ENCODE data around the gene RALGDS. TPM values are rescaled to one million over a fixed set of nuclear protein-coding genes. Genes with fewer than 3 reads are reported as not detected.

Gene RALGDS
- total and polyA plus RNA-seq, 2 experiments from 2014 or later: 50.4 to 58.3 TPM

GRCh38 chr9:133137451-133138231 lies 16.6 kb upstream of the RALGDS start:
- no peak for TF ChIP-seq CTCF (IDR thresholded peaks at IDR 0.05; ENCODE audit: low read depth, low read length)
- Histone ChIP-seq H3K4me1 (ENCODE audit: low read depth) (peaks cover 17% of the 10 kb centered on the region), H3K27me3 (no peaks in the 10 kb centered on the region), H3K27ac (no peak overlapping the region), H3K9me3 (ENCODE audit: low read depth) (no peaks in the 10 kb centered on the region), H3K36me3 (no peaks in the 10 kb centered on the region), H3K4me3 (no peak overlapping the region)
- DNase-seq (ENCODE audit: low read depth in 1 of 2, low spot score in 1 of 2): no peak

- Histone ChIP-seq H3K36me3 (no peaks in the 10 kb centered on the region), H3K9me3 (ENCODE audit: low read depth) (no peaks in the 10 kb centered on the region), H3K27ac (peak overlapping the region; percentile 54), H3K27me3 (no peaks in the 10 kb centered on the region), H3K4me3 (no peak overlapping the region), H3K4me1 (ENCODE audit: low read depth) (peaks cover 17% of the 10 kb centered on the region)
- peak in 1 of 2 donors; percentile 80 for DNase-seq (ENCODE audit: low read depth in 1 of 2, low spot score in 1 of 2)
- TF ChIP-seq CTCF (IDR thresholded peaks at IDR 0.05; ENCODE audit: low read depth, low read length): no peak
Measured at GRCh38 chr9:133135146-133135745, 14.2 kb upstream of the RALGDS start.

GRCh38 chr9:133134388-133135145 lies 13.5 kb upstream of the RALGDS start:
- no peak for DNase-seq (ENCODE audit: low read depth in 1 of 2, low spot score in 1 of 2)
- TF ChIP-seq CTCF (IDR thresholded peaks at IDR 0.05; ENCODE audit: low read depth, low read length): no peak
- H3K4me1 ChIP-seq (ENCODE audit: low read depth): peaks cover 11% of the 10 kb centered on the region
- no peaks in the 10 kb centered on the region for H3K36me3 ChIP-seq
- H3K4me3 ChIP-seq: no peak overlapping the region
- H3K27me3 ChIP-seq: no peaks in the 10 kb centered on the region
- H3K9me3 ChIP-seq (ENCODE audit: low read depth): no peaks in the 10 kb centered on the region
- H3K27ac ChIP-seq: peak overlapping the region; percentile 54

- H3K27me3 ChIP-seq: no peaks in the 10 kb centered on the region
- H3K4me3 ChIP-seq: no peak overlapping the region
- TF ChIP-seq CTCF (IDR thresholded peaks at IDR 0.05; ENCODE audit: low read depth, low read length): no peak
- no peaks in the 10 kb centered on the region for H3K9me3 ChIP-seq (ENCODE audit: low read depth)
- DNase-seq (ENCODE audit: low read depth in 1 of 2, low spot score in 1 of 2): peak; percentile 48 to 96
- H3K4me1 ChIP-seq (ENCODE audit: low read depth): peaks cover 11% of the 10 kb centered on the region
- H3K36me3 ChIP-seq: no peaks in the 10 kb centered on the region
- peak overlapping the region; percentile 54 for H3K27ac ChIP-seq
Measured at GRCh38 chr9:133133681-133134387, 12.8 kb upstream of the RALGDS start.

- H3K27ac ChIP-seq: no peak overlapping the region
- H3K4me1 ChIP-seq (ENCODE audit: low read depth): peaks cover 22% of the 10 kb centered on the region
- TF ChIP-seq CTCF (IDR thresholded peaks at IDR 0.05; ENCODE audit: low read depth, low read length): no peak
- DNase-seq (ENCODE audit: low read depth in 1 of 2, low spot score in 1 of 2): no peak
- H3K9me3 ChIP-seq (ENCODE audit: low read depth): no peaks in the 10 kb centered on the region
- H3K27me3 ChIP-seq: no peaks in the 10 kb centered on the region
- H3K36me3 ChIP-seq: no peaks in the 10 kb centered on the region
- H3K4me3 ChIP-seq: no peak overlapping the region
Measured at GRCh38 chr9:133132174-133132573, 11.1 kb upstream of the RALGDS start.

Data from cardiac muscle cell (in vitro differentiated cells and primary cell).